Fibroblast of lung (primary cell): ENCODE data around the gene TMTC2.

Experiments used
- EZH2 ChIP-seq: IDR thresholded peaks from 2 replicates; pipeline ENCODE4 v1.5.1; 2012; ENCODE audit warnings: low read length, control low read depth, mild to moderate bottlenecking; ENCODE audit errors: missing control alignments
- TF ChIP-seq, protein P1 (sequence below), 2 donors: IDR thresholded peaks in 1 of 2; conservative IDR thresholded peaks in 1 of 2; 1 replicate in 1 of 2; 2 replicates in 1 of 2; pipeline ENCODE4 v1.5.1; 2011 to 2012; ENCODE audit warnings: low read length in 2 of 2, control low read depth in 1 of 2, inconsistent platforms in 1 of 2, low read depth in 1 of 2, mild to moderate bottlenecking in 1 of 2

DNA sequence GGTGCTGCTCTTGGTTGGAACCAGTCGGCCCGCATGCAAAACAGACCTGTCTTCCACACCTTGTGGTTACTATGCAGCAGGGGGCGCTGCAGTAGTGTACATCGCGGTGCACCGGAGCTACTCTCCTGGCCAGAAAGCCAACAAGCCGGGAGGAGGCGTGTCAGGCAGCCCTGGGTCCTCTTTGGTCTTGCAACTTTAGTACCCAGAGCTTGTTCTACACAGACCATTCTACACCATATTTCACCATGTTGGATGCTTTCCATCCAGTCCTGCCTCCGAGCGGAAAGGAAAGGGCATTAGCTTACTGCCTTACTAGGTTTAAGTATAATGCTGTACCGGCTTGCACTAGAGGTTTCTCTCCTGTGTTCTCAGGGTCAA is 927 bp upstream of the TMTC2 start:
- TF ChIP-seq, protein P1, sequence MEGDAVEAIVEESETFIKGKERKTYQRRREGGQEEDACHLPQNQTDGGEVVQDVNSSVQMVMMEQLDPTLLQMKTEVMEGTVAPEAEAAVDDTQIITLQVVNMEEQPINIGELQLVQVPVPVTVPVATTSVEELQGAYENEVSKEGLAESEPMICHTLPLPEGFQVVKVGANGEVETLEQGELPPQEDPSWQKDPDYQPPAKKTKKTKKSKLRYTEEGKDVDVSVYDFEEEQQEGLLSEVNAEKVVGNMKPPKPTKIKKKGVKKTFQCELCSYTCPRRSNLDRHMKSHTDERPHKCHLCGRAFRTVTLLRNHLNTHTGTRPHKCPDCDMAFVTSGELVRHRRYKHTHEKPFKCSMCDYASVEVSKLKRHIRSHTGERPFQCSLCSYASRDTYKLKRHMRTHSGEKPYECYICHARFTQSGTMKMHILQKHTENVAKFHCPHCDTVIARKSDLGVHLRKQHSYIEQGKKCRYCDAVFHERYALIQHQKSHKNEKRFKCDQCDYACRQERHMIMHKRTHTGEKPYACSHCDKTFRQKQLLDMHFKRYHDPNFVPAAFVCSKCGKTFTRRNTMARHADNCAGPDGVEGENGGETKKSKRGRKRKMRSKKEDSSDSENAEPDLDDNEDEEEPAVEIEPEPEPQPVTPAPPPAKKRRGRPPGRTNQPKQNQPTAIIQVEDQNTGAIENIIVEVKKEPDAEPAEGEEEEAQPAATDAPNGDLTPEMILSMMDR (conservative IDR thresholded peaks at IDR 0.05 in 1 of 2, IDR thresholded peaks at IDR 0.05 in 1 of 2; ENCODE audit: low read depth in 1 of 2, low read length in 2 of 2), result peak; percentile 85 to 91
- no peak for TF ChIP-seq EZH2
